ENCODE data around the gene HADHB. TPM values are rescaled to one million over a fixed set of nuclear protein-coding genes. Genes with fewer than 3 reads are reported as not detected.
A peak's percentile ranks its signal among the peaks of the same experiment; 100 is the strongest.

HADHB gene
- total and polyA plus RNA-seq, 2 of the 13 experiments (the other 11 are each of a cell fraction or from before 2014, with no cell fraction given), result 112 to 238 TPM

DNA sequence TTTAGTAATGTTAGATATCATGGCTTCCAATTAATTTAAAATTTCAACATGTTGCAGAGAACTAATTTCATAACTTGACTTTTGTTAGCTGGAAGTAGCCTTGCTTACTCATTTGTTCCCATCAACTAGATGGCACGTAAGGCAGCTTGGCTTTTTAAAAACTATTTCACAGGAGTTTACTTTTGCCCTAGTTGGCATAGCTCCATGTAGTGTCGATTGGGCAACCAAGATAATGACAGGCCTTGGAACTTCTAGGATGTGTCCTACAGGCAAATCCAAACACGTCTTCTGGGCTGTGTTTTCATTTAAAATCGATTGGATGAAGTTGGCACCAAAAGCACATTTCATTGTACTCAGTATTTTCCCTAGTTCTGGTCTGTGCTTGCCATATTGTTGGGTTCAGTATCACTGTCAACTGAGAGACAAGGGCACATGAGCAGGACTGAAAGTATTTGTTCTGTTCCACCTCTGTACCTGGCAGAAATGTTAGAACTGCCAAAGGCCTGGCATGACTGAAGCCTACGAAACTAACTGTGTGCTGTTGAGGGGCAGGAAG lies 29.4 kb downstream of the HADHB start (continued):
- TF ChIP-seq HNF4A (CRISPR knock-in tag; IDR thresholded peaks at IDR 0.05) (peak; percentile 48), GABPB1 (CRISPR knock-in tag; IDR thresholded peaks at IDR 0.05) (no peak), TEAD3 (CRISPR knock-in tag; optimal IDR thresholded peaks at IDR 0.05; ENCODE audit: borderline replicate concordance) (peak; percentile 33)

DNA sequence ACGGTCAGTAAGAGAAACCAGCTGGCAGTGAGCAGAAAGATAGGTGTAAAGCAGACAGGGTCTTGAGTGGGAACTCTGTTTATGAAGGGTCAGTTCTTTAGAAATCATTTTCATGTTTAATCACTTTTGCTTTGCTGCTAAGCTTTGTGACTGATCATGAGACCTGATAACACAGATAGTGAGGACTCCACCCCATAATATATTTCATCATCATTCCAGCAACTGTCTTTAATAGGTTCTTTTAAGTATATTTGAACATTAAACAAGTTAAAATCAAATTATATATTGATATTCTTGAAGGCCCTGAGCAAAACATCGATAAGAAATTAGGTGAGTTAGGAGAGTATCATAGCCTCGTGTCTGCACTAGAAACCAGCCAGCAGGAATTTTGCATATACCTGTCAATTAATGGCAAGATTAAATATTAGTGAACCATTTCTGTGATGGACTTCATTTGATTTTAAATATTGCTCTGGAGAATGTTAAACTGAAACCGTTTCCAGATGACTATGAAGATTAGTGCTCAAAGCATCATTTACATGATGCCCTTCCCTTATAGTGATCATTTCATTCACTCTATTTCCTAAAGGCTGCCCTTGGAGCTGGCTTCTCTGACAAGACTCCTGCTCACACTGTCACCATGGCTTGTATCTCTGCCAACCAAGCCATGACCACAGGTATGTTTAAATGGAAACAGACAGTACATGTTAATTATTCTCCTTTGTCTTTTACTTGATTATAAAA lies 31.9 kb downstream of the HADHB start:
- no peak for ATAC-seq
- CTCF ChIA-PET (ENCODE audit: low intra/inter-chr PET ratio, low total read pairs), result no interaction called here
- H3K79me2 ChIP-seq (ENCODE audit: insufficient read depth, low read length), result no peaks in the 10 kb centered on the region
- H3K4me3 ChIP-seq (replicated peaks in 1 of 3; ENCODE audit: insufficient read depth in 1 of 3, low read depth in 2 of 3, low read length in 3 of 3), result no peak overlapping the region
- no peak for FAIRE-seq
- no peaks in the 10 kb centered on the region for H3K27me3 ChIP-seq (ENCODE audit: control insufficient read depth in 1 of 2, insufficient read depth in 2 of 2, low read length in 2 of 2)
- POLR2A ChIA-PET, result no interaction called here
- no peaks in the 10 kb centered on the region for H3K9me3 ChIP-seq (ENCODE audit: low read length)
- H4K20me1 ChIP-seq (ENCODE audit: insufficient read depth, low read length), result no peaks in the 10 kb centered on the region
- TF ChIP-seq RCOR2 (CRISPR knock-in tag; IDR thresholded peaks at IDR 0.05), result no peak
- TF ChIP-seq ATF2 (CRISPR knock-in tag; IDR thresholded peaks at IDR 0.05), result no peak
- no peak for TF ChIP-seq PLRG1 (conservative IDR thresholded peaks at IDR 0.05)
- in situ Hi-C loops (cut with HindIII; ENCODE audit: extremely low pct_ligation_motif_present, low pct_unique_long_range_greater_than_20kb), result no loop called here
- intact Hi-C loops (cut with micrococcal nuclease; ENCODE audit: unreplicated experiment), result no loop called here
- no peak overlapping the region for H2AFZ ChIP-seq (ENCODE audit: low read length)
- H3K9ac ChIP-seq (ENCODE audit: insufficient read depth, low read depth, low read length), result no peak overlapping the region
- no peak overlapping the region for H3K27ac ChIP-seq (ENCODE audit: extremely low read length, insufficient read depth, low read length)
- WGBS (ENCODE audit: low lambda C conversion rate), result 91% methylated on average over 4 of the region's 4 CpGs
- H3K4me2 ChIP-seq (ENCODE audit: low read depth, low read length), result no peak overlapping the region
- H3K4me1 ChIP-seq (ENCODE audit: insufficient read depth, low read length), result peaks cover 14% of the 10 kb centered on the region
- BruUV-seq (replicated peaks), result no TSS peak
- no peak for DNase-seq (ENCODE audit: low spot score)
- peaks cover 32 to 74% of the 10 kb centered on the region in 2 experiments for H3K36me3 ChIP-seq (replicated peaks in 1 of 2; ENCODE audit: control insufficient read depth in 1 of 2, insufficient read depth in 2 of 2, low read length in 2 of 2)
